WERI-Rb-1 (cell line): Measurements from ENCODE around the gene C11orf87.

Experiments
- DNase-seq: peaks from one replicate; pipeline ENCODE4 v3.0.0-alpha.2; 2020
- H3K27ac ChIP-seq: fragments of 250-450 bp; sonication (Bioruptor Pico); 2 replicates; pipeline ENCODE4 v1.5.1; 2020; ENCODE audit warnings: mild to moderate bottlenecking, moderate library complexity
- H3K27me3 ChIP-seq: fragments of 250-450 bp; sonication (Bioruptor Pico); 2 replicates; pipeline ENCODE4 v1.5.1; 2021; ENCODE audit warnings: mild to moderate bottlenecking, low read depth, moderate library complexity; ENCODE audit not compliant: insufficient read depth, severe bottlenecking
- H3K36me3 ChIP-seq: fragments of 250-450 bp; sonication (Bioruptor Pico); 2 replicates; pipeline ENCODE4 v1.5.1; 2020; ENCODE audit warnings: mild to moderate bottlenecking, moderate library complexity
- H3K4me3 ChIP-seq: 2 replicates; pipeline ENCODE4 v1.5.1; 2011; ENCODE audit warnings: low read depth, mild to moderate bottlenecking, control low read depth, low read length
- H3K9me3 ChIP-seq: fragments of 250-450 bp; sonication (Bioruptor Pico); 2 replicates; pipeline ENCODE4 v1.5.1; 2021; ENCODE audit warnings: mild to moderate bottlenecking, moderate library complexity; ENCODE audit not compliant: severe bottlenecking
- TF ChIP-seq, protein P1 (sequence below): IDR thresholded peaks from 2 replicates; pipeline ENCODE4 v1.5.1; 2011; ENCODE audit warnings: low read depth, mild to moderate bottlenecking, control low read depth, inconsistent platforms, low read length

C11orf87 gene

DNA sequence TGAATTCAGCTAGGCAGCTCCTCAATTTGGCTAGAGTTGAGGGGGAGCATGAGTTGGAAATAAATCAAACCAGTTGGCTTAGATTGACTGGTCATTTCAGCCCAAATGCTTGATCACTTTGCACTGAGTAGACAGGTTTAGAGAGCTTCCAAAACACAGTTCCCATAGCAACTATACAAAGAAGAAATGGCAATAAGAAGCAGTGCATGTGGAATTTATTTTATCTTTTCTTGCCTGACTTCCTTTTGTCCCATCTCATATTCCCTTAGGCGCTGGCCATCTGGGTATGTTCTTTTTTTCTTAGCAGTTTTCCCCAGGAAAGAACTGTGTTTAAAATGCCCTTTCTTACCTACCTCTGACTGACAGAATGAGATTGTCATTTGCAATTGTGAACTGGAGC, 38.7 kb upstream of the C11orf87 start:
- no peaks in the 10 kb centered on the region for H3K9me3 ChIP-seq
- TF ChIP-seq, protein P1, sequence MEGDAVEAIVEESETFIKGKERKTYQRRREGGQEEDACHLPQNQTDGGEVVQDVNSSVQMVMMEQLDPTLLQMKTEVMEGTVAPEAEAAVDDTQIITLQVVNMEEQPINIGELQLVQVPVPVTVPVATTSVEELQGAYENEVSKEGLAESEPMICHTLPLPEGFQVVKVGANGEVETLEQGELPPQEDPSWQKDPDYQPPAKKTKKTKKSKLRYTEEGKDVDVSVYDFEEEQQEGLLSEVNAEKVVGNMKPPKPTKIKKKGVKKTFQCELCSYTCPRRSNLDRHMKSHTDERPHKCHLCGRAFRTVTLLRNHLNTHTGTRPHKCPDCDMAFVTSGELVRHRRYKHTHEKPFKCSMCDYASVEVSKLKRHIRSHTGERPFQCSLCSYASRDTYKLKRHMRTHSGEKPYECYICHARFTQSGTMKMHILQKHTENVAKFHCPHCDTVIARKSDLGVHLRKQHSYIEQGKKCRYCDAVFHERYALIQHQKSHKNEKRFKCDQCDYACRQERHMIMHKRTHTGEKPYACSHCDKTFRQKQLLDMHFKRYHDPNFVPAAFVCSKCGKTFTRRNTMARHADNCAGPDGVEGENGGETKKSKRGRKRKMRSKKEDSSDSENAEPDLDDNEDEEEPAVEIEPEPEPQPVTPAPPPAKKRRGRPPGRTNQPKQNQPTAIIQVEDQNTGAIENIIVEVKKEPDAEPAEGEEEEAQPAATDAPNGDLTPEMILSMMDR = no peak
- H3K27me3 ChIP-seq = no peaks in the 10 kb centered on the region
- no peaks in the 10 kb centered on the region for H3K36me3 ChIP-seq
- no peak overlapping the region for H3K4me3 ChIP-seq
- DNase-seq = no peak
- H3K27ac ChIP-seq = no peak overlapping the region

DNA sequence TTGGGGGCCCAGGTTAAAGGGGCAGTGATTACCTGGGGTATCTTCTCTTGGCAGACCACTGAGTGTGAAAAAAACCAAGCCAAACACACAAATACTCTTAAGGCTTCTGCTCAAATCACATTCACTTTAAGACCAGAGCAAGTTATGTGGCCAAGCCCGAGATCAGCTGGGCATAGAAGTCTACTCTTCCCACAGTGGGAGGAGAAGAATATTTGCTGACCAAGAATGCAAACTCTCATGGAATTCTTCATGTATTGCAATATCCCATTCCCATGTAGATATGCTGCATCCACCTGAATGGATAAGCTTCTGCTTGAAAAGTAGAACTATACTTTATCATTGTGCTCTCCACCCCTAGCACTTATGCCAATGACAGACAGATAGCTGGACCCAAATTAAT, 37.1 kb upstream of the C11orf87 start:
- DNase-seq = no peak
- TF ChIP-seq, protein P1 = no peak
- H3K27ac ChIP-seq = no peak overlapping the region
- H3K9me3 ChIP-seq = no peaks in the 10 kb centered on the region
- no peak overlapping the region for H3K4me3 ChIP-seq
- H3K27me3 ChIP-seq = no peaks in the 10 kb centered on the region
- no peaks in the 10 kb centered on the region for H3K36me3 ChIP-seq

DNA sequence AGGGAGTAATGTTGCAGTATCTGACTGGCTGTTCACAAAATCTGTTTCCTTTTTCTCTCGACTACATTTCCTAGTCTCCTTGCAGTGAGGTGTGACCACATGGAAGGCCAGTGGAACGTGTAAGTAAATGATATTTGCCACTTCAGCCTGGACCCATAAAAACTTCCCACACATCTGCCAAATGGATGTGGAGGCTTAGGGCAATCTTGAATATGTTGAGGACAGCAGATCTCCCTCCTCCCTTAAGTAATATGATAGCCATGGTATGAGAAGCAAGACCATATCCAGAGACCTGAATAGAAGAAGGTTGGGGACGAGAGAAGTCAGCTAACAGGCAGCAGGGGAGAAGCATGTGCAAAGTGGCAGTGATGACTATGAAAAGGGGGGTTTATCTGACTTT, 33.0 kb upstream of the C11orf87 start:
- no peak overlapping the region for H3K27ac ChIP-seq
- no peaks in the 10 kb centered on the region for H3K27me3 ChIP-seq
- H3K36me3 ChIP-seq = no peaks in the 10 kb centered on the region
- DNase-seq = no peak
- no peaks in the 10 kb centered on the region for H3K9me3 ChIP-seq
- H3K4me3 ChIP-seq = no peak overlapping the region
- TF ChIP-seq, protein P1 = no peak

DNA sequence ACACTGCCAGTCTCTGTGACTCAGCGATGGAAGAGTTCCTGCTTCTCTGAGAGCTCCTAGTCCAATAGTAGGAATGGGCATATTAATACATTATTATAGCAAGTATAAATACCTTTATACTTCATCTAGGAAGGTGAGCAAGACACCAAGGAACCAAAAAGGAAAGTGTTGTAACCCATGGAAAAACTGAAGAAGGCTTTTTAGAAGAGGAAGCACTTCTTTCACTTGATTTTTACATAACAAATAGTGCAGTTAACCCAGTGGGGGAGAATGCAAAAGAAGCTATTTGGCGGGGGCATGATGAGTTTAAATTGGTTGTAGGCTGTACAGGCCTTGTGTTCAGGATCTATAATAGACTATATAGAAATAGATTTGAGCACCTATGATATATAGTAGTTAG, 31.2 kb upstream of the C11orf87 start:
- DNase-seq = no peak
- H3K4me3 ChIP-seq = no peak overlapping the region
- no peak overlapping the region for H3K27ac ChIP-seq
- H3K9me3 ChIP-seq = no peaks in the 10 kb centered on the region
- TF ChIP-seq, protein P1 = no peak
- no peaks in the 10 kb centered on the region for H3K27me3 ChIP-seq
- H3K36me3 ChIP-seq = no peaks in the 10 kb centered on the region

DNA sequence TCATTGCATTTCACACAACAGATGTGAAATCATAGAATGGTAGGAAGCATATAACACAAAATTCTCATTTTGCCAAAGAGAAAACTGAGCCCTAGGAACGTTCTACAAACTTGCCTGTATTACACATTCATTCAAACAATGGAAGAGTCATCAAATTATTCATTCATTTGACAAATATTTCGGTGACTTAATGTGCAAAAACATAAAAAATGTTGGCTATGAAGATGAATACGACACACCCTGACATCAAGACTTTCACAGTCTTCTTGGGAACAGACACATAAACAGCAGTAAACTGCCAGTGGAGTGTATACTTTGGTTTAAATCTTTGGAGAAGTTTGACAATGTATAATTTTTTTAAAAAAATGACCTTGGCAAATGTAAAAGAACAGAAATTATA, 20.4 kb upstream of the C11orf87 start:
- no peaks in the 10 kb centered on the region for H3K36me3 ChIP-seq
- DNase-seq = no peak

DNA sequence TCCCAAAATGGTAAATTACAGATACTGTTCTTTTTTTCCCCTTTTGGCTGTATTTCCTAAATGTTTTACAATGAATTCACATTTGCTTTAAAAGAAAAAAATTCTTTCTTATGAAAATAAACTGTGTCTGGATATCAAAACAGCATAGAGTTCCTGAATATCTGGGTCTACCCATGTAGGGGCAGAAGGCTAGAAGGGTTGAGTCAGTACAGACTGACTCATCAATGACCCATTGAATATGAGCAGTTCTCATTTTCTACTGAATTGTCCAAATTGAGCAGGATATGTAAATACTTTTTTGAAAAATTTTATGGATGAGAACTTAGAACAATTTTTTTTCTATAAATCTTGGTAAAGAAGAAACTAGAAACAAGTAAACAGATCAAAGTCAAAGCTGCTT, 16.3 kb upstream of the C11orf87 start:
- no peaks in the 10 kb centered on the region for H3K9me3 ChIP-seq
- no peaks in the 10 kb centered on the region for H3K36me3 ChIP-seq
- DNase-seq = no peak
- no peak overlapping the region for H3K4me3 ChIP-seq
- no peaks in the 10 kb centered on the region for H3K27me3 ChIP-seq
- TF ChIP-seq, protein P1 = no peak
- no peak overlapping the region for H3K27ac ChIP-seq

More for the DNA sequence above, 20.4 kb upstream of the C11orf87 start:
- TF ChIP-seq, protein P1 = no peak
- Histone ChIP-seq H3K27me3 (no peaks in the 10 kb centered on the region), H3K9me3 (no peaks in the 10 kb centered on the region), H3K27ac (no peak overlapping the region), H3K4me3 (no peak overlapping the region)
